HEK293T (cell line): ENCODE results near the gene SUN5.

Source experiments
- CTCF ChIA-PET: fragments of 350-600 bp; formaldehyde crosslinking; extraction: SDS; loops from one replicate; lab custom pipeline; 2021; ENCODE audit warnings: antibody characterized with exemption, inconsistent platforms; lab: Yijun Ruan, JAX
- POLR2A ChIA-PET: fragments of 350-600 bp; formaldehyde crosslinking; extraction: SDS; loops from one replicate; lab custom pipeline; 2020; ENCODE audit warnings: antibody characterized with exemption, inconsistent platforms; lab: Yijun Ruan, JAX
- DNase-seq: peaks from one replicate; pipeline ENCODE4 v3.0.0; 2012; ENCODE audit warnings: mixed read lengths; ENCODE audit errors: extremely low spot score
- ARNT ChIP-seq: fragments of 450-650 bp; IDR thresholded peaks from 2 replicates; pipeline ENCODE4 v1.6.1; 2017; ENCODE audit warnings: mild to moderate bottlenecking
- BHLHE40 ChIP-seq: fragments of 450-650 bp; IDR thresholded peaks from 2 replicates; pipeline ENCODE4 v1.6.1; 2016; ENCODE audit warnings: mild to moderate bottlenecking, moderate library complexity, borderline replicate concordance
- CTBP1 ChIP-seq: fragments of 450-650 bp; IDR thresholded peaks from 2 replicates; pipeline ENCODE4 v1.6.1; 2016; ENCODE audit warnings: borderline replicate concordance
- ELF4 ChIP-seq: fragments of 450-650 bp; IDR thresholded peaks from 2 replicates; pipeline ENCODE4 v1.6.1; 2017; ENCODE audit warnings: antibody characterized with exemption
- FOXA1 ChIP-seq: fragments of 450-650 bp; IDR thresholded peaks from 2 replicates; pipeline ENCODE4 v1.6.1; 2016; ENCODE audit warnings: mild to moderate bottlenecking
- FOXK2 ChIP-seq: fragments of 450-650 bp; IDR thresholded peaks from 2 replicates; pipeline ENCODE4 v1.6.1; 2016; ENCODE audit warnings: mild to moderate bottlenecking
- FOXM1 ChIP-seq: fragments of 450-650 bp; IDR thresholded peaks from 2 replicates; pipeline ENCODE4 v1.6.1; 2017; ENCODE audit warnings: mild to moderate bottlenecking, borderline replicate concordance
- HDGF ChIP-seq: fragments of 450-650 bp; IDR thresholded peaks from 2 replicates; pipeline ENCODE4 v1.6.1; 2017; ENCODE audit warnings: antibody characterized with exemption, borderline replicate concordance
- L3MBTL2 ChIP-seq: fragments of 450-650 bp; conservative IDR thresholded peaks from 2 replicates; pipeline ENCODE4 v1.6.1; 2016; ENCODE audit warnings: mild to moderate bottlenecking
- NFRKB ChIP-seq: fragments of 450-650 bp; IDR thresholded peaks from 2 replicates; pipeline ENCODE4 v1.6.1; 2016; ENCODE audit warnings: mild to moderate bottlenecking, moderate library complexity
- SP1 ChIP-seq: fragments of 450-650 bp; IDR thresholded peaks from 2 replicates; pipeline ENCODE4 v1.6.1; 2017
- TARDBP ChIP-seq: fragments of 450-650 bp; IDR thresholded peaks from 2 replicates; pipeline ENCODE4 v1.6.1; 2016
- ZNF384 ChIP-seq: fragments of 450-650 bp; IDR thresholded peaks from 2 replicates; pipeline ENCODE4 v1.6.1; 2016
- TF ChIP-seq, protein P1 (sequence below): fragments of 450-650 bp; IDR thresholded peaks from 2 replicates; pipeline ENCODE4 v1.6.1; 2016

The SUN5 gene

DNA sequence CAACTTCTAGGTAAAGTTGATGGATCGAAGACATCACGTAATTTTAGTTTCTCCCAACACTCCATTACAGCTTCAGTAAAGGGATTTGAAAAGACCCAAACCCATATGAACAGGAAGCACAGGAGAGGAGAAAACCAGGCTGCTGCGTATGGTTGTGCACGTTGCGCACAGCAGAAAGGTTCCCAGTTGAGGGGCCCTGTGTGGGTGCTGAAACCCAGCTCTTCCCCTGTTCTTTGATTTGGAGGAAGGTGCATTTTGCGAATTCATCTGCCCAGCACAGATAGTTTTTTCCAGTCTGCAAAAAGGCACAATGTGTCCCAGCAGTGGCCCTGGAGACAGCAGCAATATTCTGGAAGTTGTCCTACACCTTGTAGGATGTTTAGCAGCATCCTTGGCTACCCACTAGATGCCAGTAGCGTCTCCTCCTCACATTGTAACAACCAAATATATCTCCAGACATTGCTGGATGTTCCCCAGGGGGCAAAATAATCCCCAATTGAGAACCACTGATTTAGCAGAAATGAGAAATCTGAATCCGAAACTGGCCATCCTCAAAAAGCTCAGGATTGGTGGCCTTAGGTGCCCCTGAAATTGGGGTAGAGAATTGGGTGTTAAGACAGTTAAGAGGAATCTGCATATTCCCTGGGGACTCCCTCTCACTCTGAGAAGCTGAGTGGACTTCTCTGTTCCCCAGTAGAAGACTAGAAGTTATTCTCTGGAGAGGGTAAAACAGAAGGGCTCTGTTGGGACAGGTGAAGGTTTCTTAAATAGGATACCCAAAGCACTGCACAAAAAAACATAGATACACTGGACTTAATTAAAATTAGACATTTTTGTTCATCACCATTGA is 12.2 kb downstream of the SUN5 start:
- ChIA-PET POLR2A (no interaction called here), CTCF (no interaction called here)
- DNase-seq = no peak
- TF ChIP-seq NFRKB (no peak), L3MBTL2 (no peak), FOXM1 (no peak), CTBP1 (no peak), ELF4 (no peak), ZNF384 (no peak), TARDBP (no peak)

DNA sequence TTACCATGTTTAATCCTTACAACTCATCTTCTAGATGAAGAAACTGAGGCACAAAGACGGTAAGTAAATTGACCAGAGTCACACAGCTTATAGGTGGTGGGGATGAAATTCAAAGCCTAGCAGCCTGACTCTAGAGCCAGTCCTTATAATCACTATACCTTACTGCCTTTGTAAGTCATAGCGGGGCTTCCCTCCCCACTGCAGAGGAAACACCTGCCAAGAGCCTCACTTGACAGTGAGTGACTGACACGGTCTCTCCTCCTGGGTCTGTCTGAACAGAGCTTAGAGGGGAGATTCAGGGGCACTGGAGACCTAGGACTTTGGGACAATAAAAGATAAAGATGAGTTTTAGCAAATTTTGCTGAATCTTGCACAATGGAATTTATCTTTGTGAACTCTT is 12.8 kb downstream of the SUN5 start:
- ChIA-PET CTCF (no interaction called here), POLR2A (no interaction called here)
- TF ChIP-seq CTBP1 (no peak), FOXK2 (no peak), ELF4 (no peak)

DNA sequence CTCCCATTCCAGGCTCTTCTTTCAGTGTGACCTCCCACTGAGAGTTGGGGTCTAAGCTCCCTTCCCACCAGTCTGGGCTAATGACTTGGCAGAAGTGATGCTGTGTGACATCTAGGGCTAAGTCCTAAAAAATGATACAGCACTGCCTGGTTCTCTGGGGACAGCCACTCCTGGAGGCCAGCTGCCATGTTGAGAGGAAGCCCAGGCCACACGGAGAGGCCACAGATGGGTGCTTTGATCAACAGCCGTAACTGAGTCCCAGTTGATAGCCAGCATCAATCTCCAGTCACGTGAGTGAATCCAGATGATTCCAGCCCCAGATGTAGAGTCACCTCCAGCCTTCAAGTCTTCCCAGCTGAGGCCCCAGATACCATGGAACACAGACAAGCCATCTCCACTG is 13.8 kb downstream of the SUN5 start:
- ChIA-PET CTCF (no interaction called here), POLR2A (no interaction called here)
- no peak for DNase-seq
- no peak for TF ChIP-seq HDGF
- no peak for TF ChIP-seq NFRKB

More for the DNA sequence above, 12.8 kb downstream of the SUN5 start:
- no peak for DNase-seq

DNA sequence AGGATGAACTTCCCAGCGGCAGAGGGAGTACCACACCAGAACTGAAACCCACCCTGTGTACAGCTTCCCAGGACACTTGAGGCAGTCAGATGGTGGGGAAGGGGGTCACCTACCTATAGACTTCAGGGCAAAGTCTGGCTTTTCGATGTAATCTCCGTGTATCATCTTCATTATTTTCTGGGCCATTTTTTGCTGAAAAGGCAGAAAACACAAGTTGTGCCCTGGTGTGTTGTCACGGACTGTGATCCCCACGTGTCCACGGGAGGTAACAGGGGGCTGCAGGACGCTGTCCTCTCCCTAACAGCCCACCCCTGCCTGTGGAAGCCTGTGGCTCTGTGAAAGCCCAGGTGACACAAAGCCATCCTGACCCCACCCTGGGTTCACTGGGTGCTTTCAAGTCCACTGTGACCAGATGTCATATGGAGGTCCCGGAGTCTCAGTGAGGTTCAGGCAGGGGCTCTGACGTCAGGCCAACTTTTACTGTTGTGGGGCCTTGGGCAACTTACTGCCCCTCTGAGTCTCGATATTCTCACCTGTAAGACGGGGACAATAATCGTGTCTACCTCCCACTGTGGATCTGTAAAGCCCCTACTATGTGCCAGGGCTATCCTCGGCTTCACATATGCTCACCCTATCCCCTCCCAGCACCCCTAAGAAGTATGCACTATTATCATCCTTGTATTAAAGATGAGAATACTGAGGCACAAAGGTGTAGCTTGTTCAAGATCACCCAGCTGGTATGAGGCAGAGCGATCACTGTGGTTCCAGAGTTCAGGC is 14.5 kb downstream of the SUN5 start:
- no peak for DNase-seq
- POLR2A ChIA-PET = no interaction called here
- CTCF ChIA-PET = no interaction called here
- no peak for TF ChIP-seq SP1

DNA sequence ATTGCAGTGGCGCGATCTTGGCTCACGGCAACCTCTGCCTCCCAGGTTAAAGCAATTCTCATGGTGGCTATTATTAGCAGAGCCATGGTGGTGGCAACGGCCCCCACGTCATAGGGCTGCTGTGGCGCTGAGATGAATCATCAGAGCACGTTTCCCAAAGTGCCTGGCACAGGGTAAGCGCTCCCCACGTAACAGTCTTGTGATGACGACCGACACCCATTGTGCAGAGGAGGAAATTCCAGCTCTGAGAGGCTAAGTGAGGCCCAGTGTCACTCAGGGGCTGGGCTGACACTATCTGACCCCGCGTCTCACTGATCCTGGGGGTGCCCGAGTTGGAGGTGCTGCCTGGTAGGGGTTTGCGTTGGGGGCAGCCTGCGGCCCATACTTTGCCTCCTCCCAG is 16.2 kb downstream of the SUN5 start:
- ChIA-PET POLR2A (no interaction called here), CTCF (no interaction called here)
- DNase-seq = no peak
- no peak for TF ChIP-seq TARDBP
- no peak for TF ChIP-seq SP1
- TF ChIP-seq ARNT = no peak

DNA sequence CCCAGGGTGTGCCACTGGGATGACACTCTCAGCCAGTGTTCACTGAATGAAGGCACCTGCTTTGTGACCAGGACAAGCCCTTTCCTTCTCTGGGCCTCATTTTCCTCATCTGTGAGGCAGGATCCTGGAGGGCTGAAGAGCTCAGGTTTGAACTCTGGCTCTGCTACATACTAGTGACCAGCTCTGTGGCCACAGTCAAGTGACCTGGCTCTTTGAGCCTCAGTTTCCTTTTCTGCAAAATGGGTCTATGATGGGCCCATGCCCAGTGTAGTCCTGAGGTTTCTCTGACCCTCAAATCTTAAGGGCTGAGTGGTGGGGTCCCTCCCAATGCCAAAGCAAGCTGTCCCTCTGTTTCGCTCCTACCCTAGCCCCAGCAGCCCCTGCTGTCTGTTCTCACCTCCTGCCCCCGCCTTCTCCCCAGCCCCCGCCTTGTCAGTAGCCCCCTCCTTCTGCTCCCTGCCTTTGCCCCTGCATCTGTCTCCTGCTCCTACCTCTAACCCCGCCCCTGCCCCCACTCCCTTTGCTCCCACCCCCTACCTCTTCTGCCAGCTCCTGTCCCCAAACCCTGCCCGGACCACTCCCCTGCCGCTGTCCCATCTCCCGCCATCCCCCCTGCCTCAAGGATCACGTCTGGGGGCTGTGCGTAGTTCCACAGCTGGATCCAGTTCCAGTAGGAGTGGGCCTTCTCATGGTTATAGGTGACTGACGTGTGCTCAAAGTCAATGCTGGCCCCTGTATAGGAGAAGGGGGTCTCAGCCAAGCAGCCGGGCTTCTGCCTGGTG is 17.0 kb downstream of the SUN5 start:
- DNase-seq = no peak
- ChIA-PET CTCF (no interaction called here), POLR2A (no interaction called here)
- TF ChIP-seq L3MBTL2 (no peak), BHLHE40 (no peak), ARNT (no peak), ZNF384 (no peak), FOXA1 (no peak)
- TF ChIP-seq, protein P1, sequence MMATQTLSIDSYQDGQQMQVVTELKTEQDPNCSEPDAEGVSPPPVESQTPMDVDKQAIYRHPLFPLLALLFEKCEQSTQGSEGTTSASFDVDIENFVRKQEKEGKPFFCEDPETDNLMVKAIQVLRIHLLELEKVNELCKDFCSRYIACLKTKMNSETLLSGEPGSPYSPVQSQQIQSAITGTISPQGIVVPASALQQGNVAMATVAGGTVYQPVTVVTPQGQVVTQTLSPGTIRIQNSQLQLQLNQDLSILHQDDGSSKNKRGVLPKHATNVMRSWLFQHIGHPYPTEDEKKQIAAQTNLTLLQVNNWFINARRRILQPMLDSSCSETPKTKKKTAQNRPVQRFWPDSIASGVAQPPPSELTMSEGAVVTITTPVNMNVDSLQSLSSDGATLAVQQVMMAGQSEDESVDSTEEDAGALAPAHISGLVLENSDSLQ = no peak

DNA sequence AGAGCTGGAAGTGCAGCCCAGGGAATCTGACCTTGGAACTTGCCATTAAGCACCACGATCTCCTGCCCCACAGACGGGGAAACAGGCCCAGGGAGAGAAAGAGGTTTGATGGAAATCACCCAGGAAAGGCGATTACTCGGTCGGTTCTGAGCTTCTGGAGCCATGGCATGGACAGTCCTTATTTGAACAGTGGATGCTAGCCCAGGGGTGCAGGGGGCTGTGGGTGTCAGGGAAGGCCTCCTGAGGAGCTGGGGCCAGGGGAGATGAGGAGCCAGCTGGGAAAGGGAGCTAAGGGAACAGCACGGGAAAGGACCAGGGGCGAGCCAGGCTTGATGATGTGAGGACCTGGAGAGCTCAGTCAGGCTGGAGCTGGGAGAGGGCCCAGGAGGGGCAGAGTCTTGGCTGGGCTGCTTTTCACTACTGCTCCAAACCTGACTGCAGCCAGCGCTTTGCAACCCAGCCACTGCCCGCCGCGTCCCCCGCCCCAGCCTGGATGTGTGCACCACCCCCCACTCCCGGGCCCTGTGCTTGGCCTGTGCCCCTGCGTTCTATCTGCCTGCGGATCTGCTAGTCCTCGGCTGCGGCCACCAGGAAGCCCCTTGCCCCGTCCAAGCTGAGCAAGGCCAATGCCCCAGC is 17.8 kb downstream of the SUN5 start:
- DNase-seq = no peak
- TF ChIP-seq, protein P1 = no peak
- no peak for TF ChIP-seq ZNF384
- CTCF ChIA-PET = no interaction called here
- POLR2A ChIA-PET = no interaction called here

DNA sequence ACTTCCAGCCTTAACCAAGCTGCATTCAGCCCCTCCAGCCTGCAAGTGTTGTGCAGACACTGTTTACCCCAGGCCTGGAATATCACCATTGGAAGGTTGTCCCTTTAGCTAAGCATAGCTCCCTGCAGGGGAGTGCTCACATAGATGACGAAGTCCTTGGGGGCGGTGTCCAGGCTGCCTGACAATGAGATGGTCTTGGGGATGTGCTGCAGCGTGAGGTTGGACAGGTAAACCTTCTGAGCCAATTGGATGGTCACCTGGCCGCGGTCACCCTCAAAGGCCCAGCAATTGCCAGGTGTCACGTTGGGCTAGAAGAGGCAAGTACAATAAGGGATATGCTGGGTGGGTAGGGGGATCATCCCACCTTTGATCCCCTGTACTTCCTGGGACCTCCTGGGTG is 18.6 kb downstream of the SUN5 start:
- ChIA-PET CTCF (no interaction called here), POLR2A (no interaction called here)
- TF ChIP-seq L3MBTL2 (no peak), ARNT (no peak), FOXA1 (no peak), FOXK2 (no peak), TARDBP (no peak)
- DNase-seq = no peak
